HepG2 (cell line): ENCODE measurements around the gene RHBDF2. TPM values are rescaled to one million over a fixed set of nuclear protein-coding genes. Genes with fewer than 3 reads are reported as not detected.

ENCODE experiments used
- ARNTL ChIP-seq: sonication (generic); formaldehyde crosslinking; IDR thresholded peaks from 2 replicates; pipeline ENCODE4 v1.4.0; 2020; ENCODE audit warnings: mild to moderate bottlenecking, missing genetic modification reagents
- DR1 ChIP-seq: sonication (generic); formaldehyde crosslinking; IDR thresholded peaks from 2 replicates; pipeline ENCODE4 v1.8.0; 2021; ENCODE audit warnings: mild to moderate bottlenecking, missing genetic modification reagents, inconsistent platforms
- ELF3 ChIP-seq: IDR thresholded peaks from 2 replicates; pipeline ENCODE4 v1.6.1; 2016; ENCODE audit warnings: missing genetic modification reagents, missing compliant biosample characterization
- ESRRA ChIP-seq: sonication (generic); formaldehyde crosslinking; IDR thresholded peaks from 2 replicates; pipeline ENCODE4 v1.5.1; 2020; ENCODE audit warnings: mild to moderate bottlenecking, low read depth, missing genetic modification reagents
- GZF1 ChIP-seq: sonication (generic); formaldehyde crosslinking; IDR thresholded peaks from 2 replicates; pipeline ENCODE4 v1.5.1; 2020; ENCODE audit warnings: mild to moderate bottlenecking, missing genetic modification reagents
- NFKB2 ChIP-seq: sonication (generic); formaldehyde crosslinking; IDR thresholded peaks from 2 replicates; pipeline ENCODE4 v1.4.0; 2020; ENCODE audit warnings: missing genetic modification reagents, borderline replicate concordance
- NR2F1 ChIP-seq, 2 experiments: fragments of 450-650 bp in 1 of 2; formaldehyde crosslinking in 1 of 2; IDR thresholded peaks; 2 replicates each; pipeline versions ENCODE4 v1.5.0 to v1.6.1; 2016 to 2020; ENCODE audit warnings: mild to moderate bottlenecking in 1 of 2, missing compliant biosample characterization in 1 of 2, missing genetic modification reagents in 1 of 2, moderate library complexity in 1 of 2
- NRL ChIP-seq: sonication (generic); formaldehyde crosslinking; IDR thresholded peaks from 2 replicates; pipeline ENCODE4 v1.5.0; 2020; ENCODE audit warnings: missing genetic modification reagents, mild to moderate bottlenecking, moderate library complexity, borderline replicate concordance
- RAD21 ChIP-seq: fragments of 450-650 bp; formaldehyde crosslinking; IDR thresholded peaks from 2 replicates; pipeline ENCODE4 v1.5.0; 2020; ENCODE audit warnings: mild to moderate bottlenecking
- RELA ChIP-seq: sonication (generic); formaldehyde crosslinking; IDR thresholded peaks from 2 replicates; pipeline ENCODE4 v1.4.0; 2020; ENCODE audit warnings: missing genetic modification reagents
- SMC3 ChIP-seq: IDR thresholded peaks from 2 replicates; pipeline ENCODE4 v1.6.1; 2011; ENCODE audit warnings: low read length, improper control_type of control experiment
- TEAD3 ChIP-seq: optimal IDR thresholded peaks from 2 replicates; pipeline ENCODE3; 2016; ENCODE audit warnings: borderline replicate concordance
- XRCC5 ChIP-seq: fragments of 200-400 bp; formaldehyde crosslinking; optimal IDR thresholded peaks from 2 replicates; pipeline ENCODE3; 2017; ENCODE audit warnings: mild to moderate bottlenecking, low read length
- ZNF225 ChIP-seq: sonication (generic); formaldehyde crosslinking; IDR thresholded peaks from 2 replicates; pipeline ENCODE4 v1.4.0; 2020; ENCODE audit warnings: mild to moderate bottlenecking, missing genetic modification reagents
- ZNF350 ChIP-seq: sonication (generic); formaldehyde crosslinking; IDR thresholded peaks from 2 replicates; pipeline ENCODE4 v1.4.0; 2020; ENCODE audit warnings: mild to moderate bottlenecking, low read depth, missing genetic modification reagents, borderline replicate concordance
- ZNF501 ChIP-seq: sonication (generic); formaldehyde crosslinking; IDR thresholded peaks from 2 replicates; pipeline ENCODE4 v1.5.1; 2020; ENCODE audit warnings: mild to moderate bottlenecking, moderate library complexity, missing genetic modification reagents
- ZNF713 ChIP-seq: sonication (generic); formaldehyde crosslinking; IDR thresholded peaks from 2 replicates; pipeline ENCODE4 v1.4.0; 2020; ENCODE audit warnings: mild to moderate bottlenecking, missing genetic modification reagents
- ZNF747 ChIP-seq: sonication (generic); formaldehyde crosslinking; IDR thresholded peaks from 2 replicates; pipeline ENCODE4 v1.8.1; 2023; ENCODE audit warnings: missing genetic modification reagents, mild to moderate bottlenecking, borderline replicate concordance
- ZNF782 ChIP-seq: sonication (generic); formaldehyde crosslinking; IDR thresholded peaks from 2 replicates; pipeline ENCODE4 v1.4.0; 2020; ENCODE audit warnings: missing genetic modification reagents, mild to moderate bottlenecking, borderline replicate concordance
- ZSCAN9 ChIP-seq: IDR thresholded peaks from 2 replicates; pipeline ENCODE4 v1.6.1; 2016; ENCODE audit warnings: borderline replicate concordance
- polyA plus RNA-seq, 8 experiments: library from polyadenylated mRNA; depleted of rRNA in 3 of 8; stranded (reverse) in 7 of 8; unstranded in 1 of 8; fragments of >200 nt; fragmentation: Illumina TruSeq in 4 of 8; extraction: Trizol in 4 of 8; gene quantifications; 2 replicates each; pipeline versions ENCODE4 v1.2.1 to v1.2.3, GENCODE V29; 2011 to 2016; ENCODE audit warnings: low read depth in 4 of 8, missing spikeins in 1 of 8, mixed read lengths in 1 of 8; ENCODE audit not compliant: insufficient read depth in 1 of 8
- total RNA-seq, 5 experiments: library from RNA; depleted of rRNA; stranded (reverse); fragments of >200 nt; fragmentation: Illumina TruSeq; extraction: Trizol; gene quantifications; 2 replicates each; pipeline ENCODE4 v1.2.3, GENCODE V29; 2016; ENCODE audit warnings: low read depth in 1 of 5
- TF ChIP-seq, protein P1 (sequence below): sonication (generic); IDR thresholded peaks from 2 replicates; pipeline ENCODE4 v1.6.1; 2016; ENCODE audit warnings: low read depth, borderline replicate concordance
- TF ChIP-seq, protein P2 (sequence below), 2 experiments: sonication (generic) in 1 of 2; formaldehyde crosslinking in 1 of 2; IDR thresholded peaks; 2 replicates each; pipeline versions ENCODE4 v1.4.0 to v1.6.1; 2018 to 2020; ENCODE audit warnings: missing genetic modification reagents in 2 of 2, borderline replicate concordance in 1 of 2, low read depth in 1 of 2, mild to moderate bottlenecking in 1 of 2, missing biosample characterization in 1 of 2
- TF ChIP-seq, protein P3 (sequence below): IDR thresholded peaks from 2 replicates; pipeline ENCODE4 v1.6.1; 2016; ENCODE audit warnings: missing compliant biosample characterization, missing genetic modification reagents, borderline replicate concordance
- TF ChIP-seq, protein P4 (sequence below): sonication (generic); formaldehyde crosslinking; IDR thresholded peaks from 2 replicates; pipeline ENCODE4 v1.5.1; 2020; ENCODE audit warnings: missing genetic modification reagents, mild to moderate bottlenecking, borderline replicate concordance

RHBDF2 gene
- total and polyA plus RNA-seq, 2 of the 13 experiments (the other 11 are each of a cell fraction or from before 2014, with no cell fraction given), result 7.8 to 24.2 TPM

DNA sequence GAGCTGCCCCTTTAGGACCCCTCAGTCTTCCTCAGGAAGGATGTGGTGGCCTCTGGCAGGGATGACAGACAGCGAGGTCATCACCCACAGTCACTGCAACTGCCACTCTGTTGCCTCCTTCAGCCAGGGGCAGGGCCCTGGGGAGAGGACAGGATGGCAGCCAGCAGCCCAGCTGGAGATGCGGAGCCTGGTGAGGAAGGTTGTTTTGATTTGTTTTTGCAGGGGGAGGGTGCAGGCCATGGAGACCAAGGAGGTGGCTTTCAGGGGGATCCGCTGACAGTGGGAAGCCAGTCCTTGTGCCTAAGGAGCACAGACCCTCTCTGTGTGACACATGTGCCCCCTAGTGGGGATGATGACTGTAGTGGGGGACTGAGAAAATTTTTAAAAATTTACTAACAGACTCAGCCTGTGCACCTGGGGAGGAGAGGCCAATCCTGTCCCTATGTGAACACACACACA, 46.0 kb upstream of the RHBDF2 start (continued):
- TF ChIP-seq, protein P1, sequence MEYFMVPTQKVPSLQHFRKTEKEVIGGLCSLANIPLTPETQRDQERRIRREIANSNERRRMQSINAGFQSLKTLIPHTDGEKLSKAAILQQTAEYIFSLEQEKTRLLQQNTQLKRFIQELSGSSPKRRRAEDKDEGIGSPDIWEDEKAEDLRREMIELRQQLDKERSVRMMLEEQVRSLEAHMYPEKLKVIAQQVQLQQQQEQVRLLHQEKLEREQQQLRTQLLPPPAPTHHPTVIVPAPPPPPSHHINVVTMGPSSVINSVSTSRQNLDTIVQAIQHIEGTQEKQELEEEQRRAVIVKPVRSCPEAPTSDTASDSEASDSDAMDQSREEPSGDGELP, result peak; percentile 12; the same call in 1 of the 2 replicates
- TF ChIP-seq XRCC5 (peak; percentile 43), ZNF713 (CRISPR knock-in tag) (peak; percentile 86; the same call in 1 of the 2 replicates), TEAD3 (CRISPR knock-in tag) (peak; percentile 41), NRL (0 out of 2 replicates have a peak, but pooled peaks have one; percentile 67), ZNF782 (0 out of 2 replicates have a peak, but pooled peaks have one; percentile 70), RELA (no peak), NR2F1 (CRISPR knock-in tag; IDR thresholded peaks at IDR 0.05) (0 out of 4 replicates have a peak, but pooled peaks of 1 of the 2 experiments have one; percentile 6), ZNF747 (CRISPR knock-in tag) (peak; percentile 18; the same call in 1 of the 2 replicates), ESRRA (CRISPR knock-in tag) (0 out of 2 replicates have a peak, but pooled peaks have one; percentile 21), ZNF350 (0 out of 2 replicates have a peak, but pooled peaks have one; percentile 20), ZNF501 (CRISPR knock-in tag) (peak; percentile 35; the same call in 1 of the 2 replicates), RAD21 (peak; percentile 97), GZF1 (no peak), ZSCAN9 (CRISPR knock-in tag) (0 out of 2 replicates have a peak, but pooled peaks have one; percentile 29), ZNF225 (CRISPR knock-in tag) (0 out of 2 replicates have a peak, but pooled peaks have one; percentile 34), DR1 (CRISPR knock-in tag) (no peak), ARNTL (CRISPR knock-in tag) (peak; percentile 64; the same call in 1 of the 2 replicates), NFKB2 (CRISPR knock-in tag) (peak; percentile 46; the same call in 1 of the 2 replicates), ELF3 (CRISPR knock-in tag) (no peak), SMC3 (peak; percentile 99)
- TF ChIP-seq, protein P2, sequence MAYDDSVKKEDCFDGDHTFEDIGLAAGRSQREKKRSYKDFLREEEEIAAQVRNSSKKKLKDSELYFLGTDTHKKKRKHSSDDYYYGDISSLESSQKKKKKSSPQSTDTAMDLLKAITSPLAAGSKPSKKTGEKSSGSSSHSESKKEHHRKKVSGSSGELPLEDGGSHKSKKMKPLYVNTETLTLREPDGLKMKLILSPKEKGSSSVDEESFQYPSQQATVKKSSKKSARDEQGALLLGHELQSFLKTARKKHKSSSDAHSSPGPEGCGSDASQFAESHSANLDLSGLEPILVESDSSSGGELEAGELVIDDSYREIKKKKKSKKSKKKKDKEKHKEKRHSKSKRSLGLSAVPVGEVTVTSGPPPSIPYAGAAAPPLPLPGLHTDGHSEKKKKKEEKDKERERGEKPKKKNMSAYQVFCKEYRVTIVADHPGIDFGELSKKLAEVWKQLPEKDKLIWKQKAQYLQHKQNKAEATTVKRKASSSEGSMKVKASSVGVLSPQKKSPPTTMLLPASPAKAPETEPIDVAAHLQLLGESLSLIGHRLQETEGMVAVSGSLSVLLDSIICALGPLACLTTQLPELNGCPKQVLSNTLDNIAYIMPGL (CRISPR knock-in tag; IDR thresholded peaks at IDR 0.05; ENCODE audit: borderline replicate concordance in 1 of 2, low read depth in 1 of 2), result peak; percentile 78 to 88
- TF ChIP-seq, protein P3, sequence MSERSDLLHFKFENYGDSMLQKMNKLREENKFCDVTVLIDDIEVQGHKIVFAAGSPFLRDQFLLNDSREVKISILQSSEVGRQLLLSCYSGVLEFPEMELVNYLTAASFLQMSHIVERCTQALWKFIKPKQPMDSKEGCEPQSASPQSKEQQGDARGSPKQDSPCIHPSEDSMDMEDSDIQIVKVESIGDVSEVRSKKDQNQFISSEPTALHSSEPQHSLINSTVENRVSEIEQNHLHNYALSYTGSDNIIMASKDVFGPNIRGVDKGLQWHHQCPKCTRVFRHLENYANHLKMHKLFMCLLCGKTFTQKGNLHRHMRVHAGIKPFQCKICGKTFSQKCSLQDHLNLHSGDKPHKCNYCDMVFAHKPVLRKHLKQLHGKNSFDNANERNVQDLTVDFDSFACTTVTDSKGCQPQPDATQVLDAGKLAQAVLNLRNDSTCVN (CRISPR knock-in tag), result peak; percentile 77; the same call in 1 of the 2 replicates
- TF ChIP-seq, protein P4, sequence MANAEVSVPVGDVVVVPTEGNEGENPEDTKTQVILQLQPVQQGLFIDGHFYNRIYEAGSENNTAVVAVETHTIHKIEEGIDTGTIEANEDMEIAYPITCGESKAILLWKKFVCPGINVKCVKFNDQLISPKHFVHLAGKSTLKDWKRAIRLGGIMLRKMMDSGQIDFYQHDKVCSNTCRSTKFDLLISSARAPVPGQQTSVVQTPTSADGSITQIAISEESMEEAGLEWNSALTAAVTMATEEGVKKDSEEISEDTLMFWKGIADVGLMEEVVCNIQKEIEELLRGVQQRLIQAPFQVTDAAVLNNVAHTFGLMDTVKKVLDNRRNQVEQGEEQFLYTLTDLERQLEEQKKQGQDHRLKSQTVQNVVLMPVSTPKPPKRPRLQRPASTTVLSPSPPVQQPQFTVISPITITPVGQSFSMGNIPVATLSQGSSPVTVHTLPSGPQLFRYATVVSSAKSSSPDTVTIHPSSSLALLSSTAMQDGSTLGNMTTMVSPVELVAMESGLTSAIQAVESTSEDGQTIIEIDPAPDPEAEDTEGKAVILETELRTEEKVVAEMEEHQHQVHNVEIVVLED, result no peak
